GM18502 (cell line): ENCODE data around the gene EMB.
A peak's percentile ranks its signal among the peaks of the same experiment; 100 is the strongest.
"Not testable (repeated sequence)": the region's sequence is repeated elsewhere in the genome, so short reads cannot be mapped to it uniquely, and the experiment has no call there.

Experiments used
- ATAC-seq: cut with Tn5 transposase; IDR thresholded peaks from one replicate; pipeline ENCODE4 v1.9.1; 2021; ENCODE audit warnings: mild to moderate bottlenecking; ENCODE audit not compliant: unreplicated experiment, poor library complexity

The EMB gene

DNA sequence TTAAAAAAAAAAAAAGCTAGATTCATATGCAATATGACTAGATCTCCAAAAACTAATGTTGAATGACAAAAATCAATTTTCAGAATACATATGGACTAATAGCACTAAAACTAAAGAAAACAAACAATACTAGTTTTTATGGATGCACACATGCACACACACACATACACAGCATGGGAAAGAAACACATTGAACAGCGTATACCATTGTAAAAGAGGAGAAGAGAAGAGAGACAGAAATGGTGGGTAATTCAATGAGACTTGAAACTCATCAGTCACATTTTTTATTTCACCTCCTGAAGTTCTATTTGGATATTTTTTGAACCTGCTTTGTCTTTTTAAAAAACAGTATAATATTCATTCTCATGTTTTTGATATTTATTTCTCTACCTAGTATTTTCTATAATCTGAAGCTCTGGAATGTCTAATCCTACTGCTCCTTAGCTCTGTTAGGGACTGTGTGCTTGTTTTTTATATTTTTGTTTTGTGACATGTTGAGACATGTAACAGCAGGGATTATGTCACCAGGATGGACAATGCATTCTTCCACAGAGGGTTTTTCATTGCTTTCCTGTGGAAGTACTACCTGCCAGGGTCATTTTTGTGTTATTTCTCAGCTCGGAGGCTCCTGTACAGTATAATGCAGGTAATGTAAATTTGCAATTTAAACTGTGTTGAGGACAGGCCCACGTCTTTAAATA lies 17.8 kb downstream of the EMB start:
- not testable (repeated sequence) for ATAC-seq

DNA sequence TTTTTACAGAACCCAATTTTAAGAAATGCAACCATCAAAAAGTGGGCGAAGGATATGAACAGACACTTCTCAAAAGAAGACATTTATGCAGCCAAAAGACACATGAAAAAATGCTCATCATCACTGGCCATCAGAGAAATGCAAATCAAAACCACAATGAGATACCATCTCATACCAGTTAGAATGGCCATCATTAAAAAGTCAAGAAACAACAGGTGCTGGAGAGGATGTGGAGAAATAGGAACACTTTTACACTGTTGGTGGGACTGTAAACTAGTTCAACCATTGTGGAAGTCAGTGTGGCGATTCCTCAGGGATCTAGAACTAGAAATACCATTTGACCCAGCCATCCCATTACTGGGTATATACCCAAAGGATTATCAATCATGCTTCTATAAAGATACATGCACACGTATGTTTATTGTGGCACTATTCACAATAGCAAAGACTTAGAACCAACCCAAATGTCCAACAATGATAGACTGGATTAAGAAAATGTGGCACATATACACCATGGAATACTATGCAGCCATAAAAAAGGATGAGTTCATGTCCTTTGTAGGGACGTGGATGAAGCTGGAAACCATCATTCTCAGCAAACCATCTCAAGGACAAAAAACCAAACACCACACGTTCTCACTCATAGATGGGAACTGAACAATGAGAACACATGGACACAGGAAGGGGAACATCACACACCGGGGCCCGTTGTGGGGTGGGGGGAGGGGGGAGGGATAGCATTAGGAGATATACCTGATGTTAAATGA lies 19.7 kb downstream of the EMB start:
- ATAC-seq = not testable (repeated sequence)

- no peak for ATAC-seq
Observed at GRCh38 chr5:50420343-50420935, 20.6 kb downstream of the EMB start.

- ATAC-seq = not testable (repeated sequence)
Observed at GRCh38 chr5:50419656-50420055, 21.4 kb downstream of the EMB start.

GRCh38 chr5:50416637-50417036 lies 24.5 kb downstream of the EMB start:
- not testable (repeated sequence) for ATAC-seq

GRCh38 chr5:50415912-50416311 lies 25.2 kb downstream of the EMB start:
- peak; percentile 92 for ATAC-seq

DNA sequence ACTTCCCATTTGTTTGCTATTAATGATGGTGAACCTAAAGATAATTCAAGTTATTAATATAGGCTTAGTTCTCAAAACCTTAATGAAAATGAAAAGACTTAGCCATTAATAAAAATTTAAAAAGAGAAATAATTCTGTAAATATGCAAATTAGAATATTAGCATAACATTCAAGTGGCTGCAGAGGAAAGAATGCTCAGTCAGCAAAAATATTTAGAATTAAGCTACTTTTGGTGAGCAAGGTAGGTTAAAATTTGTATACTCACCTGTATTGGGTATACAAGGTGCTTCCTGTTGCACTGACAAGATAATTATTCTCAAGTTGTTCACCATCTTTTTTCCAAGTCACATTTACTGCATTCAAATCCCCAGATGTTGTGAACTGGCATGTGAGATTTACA lies 30.2 kb downstream of the EMB start:
- not testable (repeated sequence) for ATAC-seq

GRCh38 chr5:50406877-50407276 lies 34.2 kb downstream of the EMB start:
- no peak for ATAC-seq

DNA sequence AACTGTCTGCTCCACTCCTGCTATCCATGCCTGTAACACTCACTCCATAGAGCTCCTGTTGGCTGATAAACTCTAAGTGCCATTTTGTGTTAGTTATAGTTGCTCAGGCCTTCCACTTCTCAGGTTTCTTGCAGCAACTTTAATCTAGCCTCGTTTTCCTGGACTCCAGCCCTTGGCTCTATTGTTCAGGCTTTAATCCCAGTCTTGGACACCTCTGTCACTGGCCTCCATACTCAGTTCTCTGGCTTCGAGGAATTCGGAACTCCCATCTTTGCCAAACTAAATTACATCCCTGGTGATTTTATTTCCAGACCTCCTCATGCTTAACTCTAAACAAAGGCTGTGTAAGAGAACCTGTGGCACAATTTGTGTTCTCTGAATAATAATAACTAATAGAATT lies 39.8 kb downstream of the EMB start:
- no peak for ATAC-seq

- not testable (repeated sequence) for ATAC-seq
Observed at GRCh38 chr5:50393925-50394609, 47.0 kb downstream of the EMB start.

DNA sequence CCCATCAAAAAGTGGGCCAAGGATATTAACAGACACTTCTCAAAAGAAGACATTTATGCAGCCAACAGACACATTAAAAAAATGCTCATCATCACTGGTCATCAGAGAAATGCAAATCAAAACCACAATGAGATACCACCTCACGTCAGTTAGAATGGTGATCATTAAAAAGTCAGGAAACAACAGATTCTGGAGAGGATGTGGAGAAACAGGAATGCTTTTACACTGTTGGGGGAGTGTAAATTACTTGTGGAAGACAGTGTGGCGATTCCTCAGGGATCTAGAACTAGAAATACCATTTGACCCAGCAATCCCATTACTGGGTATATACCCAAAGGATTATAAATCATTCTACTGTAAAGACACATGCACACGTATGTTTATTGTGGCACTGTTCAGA lies 48.8 kb downstream of the EMB start:
- not testable (repeated sequence) for ATAC-seq

DNA sequence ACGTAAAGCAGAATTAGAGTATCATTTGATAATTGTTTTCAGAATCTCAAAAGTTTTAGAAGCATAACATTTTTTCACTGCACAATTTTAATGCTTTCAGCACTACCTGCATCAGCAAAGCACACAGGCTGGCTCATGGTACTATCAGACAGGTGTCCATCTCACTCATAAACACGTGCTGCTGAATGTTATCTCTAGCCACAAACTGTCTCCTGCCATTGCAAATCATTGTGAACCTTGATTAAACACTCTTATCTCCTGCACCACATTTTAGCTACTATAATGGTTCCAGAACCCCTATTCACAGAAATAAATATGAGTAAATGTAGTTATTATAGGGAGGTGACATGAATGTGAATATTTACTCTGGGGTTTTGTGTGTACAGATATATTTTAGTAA lies 56.7 kb downstream of the EMB start:
- ATAC-seq = not testable (repeated sequence)

DNA sequence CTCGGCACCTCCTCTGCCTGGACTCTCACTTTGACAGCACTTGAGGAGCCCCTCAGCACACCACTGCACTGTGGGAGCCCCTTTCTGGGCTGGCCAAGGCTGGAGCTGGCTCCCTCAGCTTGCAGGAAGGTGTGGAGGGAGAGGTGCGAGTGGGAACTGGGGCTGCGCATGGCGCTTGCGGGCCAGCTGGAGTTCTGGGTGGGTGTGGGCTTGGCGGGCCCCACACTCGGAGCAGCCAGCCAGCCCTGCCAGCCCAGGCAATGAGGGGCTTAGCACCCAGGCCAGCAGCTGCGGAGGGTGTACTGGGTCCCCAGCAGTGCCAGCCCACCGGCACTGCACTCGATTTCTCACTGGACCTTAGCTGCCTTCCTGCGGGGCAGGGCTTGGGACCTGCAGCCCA lies 64.4 kb downstream of the EMB start:
- ATAC-seq = not testable (repeated sequence)

DNA sequence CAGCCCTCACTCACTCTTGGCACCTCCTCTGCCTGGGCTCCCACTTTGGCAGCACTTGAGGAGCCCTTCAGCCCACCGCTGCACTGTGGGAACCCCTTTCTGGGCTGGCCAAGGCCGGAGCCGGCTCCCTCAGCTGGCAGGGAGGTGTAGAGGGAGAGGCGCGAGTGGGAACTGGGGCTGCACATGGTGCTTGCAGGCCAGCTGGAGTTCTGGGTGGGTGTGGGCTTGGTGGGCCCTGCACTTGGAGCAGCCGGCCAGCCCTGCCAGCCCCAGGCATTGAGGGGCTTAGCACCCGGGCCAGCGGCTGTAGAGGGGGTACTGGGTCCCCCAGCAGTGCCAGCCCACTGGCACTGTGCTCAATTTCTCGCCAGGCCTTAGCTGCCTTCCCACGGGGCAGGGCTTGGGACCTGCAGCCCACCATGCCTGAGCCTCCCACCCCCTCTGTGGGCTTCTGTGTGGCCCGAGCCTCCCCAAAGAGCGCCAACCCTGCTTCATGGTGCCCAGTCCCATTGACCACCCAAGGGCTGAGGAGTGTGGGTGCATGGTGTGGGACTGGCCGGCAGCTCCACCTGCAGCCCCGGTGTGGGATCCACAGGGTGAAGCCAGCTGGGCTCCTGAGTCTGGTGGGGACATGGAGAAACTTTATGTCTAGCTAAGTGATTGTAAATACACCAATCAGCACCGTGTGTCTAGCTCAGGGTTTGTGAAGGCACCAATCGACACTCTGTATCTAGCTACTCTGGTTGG lies 71.6 kb downstream of the EMB start:
- ATAC-seq = not testable (repeated sequence)

DNA sequence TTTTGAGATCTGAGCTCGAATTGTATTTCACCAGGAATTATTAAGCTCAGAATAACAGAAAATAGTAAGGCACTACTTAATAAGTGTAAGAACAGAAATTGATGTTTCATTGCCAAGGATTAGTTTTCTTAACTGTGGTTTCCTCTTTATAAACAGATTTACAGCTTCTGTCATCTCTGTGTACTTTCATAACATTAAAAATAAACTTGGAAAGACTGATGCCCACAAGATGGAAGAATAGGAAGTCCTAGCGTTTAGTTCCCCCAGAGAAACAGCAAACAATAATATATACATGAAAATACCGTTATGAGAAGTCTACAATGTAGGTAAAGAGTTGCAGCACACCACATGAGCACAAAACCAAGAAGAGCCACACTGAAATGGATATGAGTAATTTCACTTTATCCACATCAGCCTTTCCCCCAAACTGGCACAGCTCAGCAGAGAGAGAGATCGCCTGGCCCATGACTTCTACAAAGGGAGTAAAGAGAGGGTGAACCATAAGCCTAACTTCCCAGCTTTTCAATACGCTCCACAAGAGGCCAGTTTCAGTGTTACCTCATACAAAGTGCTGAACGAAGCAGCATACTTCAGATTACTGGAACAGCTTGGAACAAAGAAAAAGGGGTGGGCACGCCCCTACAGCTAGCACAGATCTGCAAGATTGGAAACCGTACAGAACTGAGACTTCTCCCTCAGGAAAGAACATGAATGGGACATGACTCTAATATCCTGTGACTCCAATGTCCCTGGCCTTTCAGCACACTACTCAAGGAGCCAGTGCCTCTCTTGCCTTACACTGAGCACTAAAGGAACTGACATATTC lies 75.4 kb downstream of the EMB start:
- no peak for ATAC-seq

DNA sequence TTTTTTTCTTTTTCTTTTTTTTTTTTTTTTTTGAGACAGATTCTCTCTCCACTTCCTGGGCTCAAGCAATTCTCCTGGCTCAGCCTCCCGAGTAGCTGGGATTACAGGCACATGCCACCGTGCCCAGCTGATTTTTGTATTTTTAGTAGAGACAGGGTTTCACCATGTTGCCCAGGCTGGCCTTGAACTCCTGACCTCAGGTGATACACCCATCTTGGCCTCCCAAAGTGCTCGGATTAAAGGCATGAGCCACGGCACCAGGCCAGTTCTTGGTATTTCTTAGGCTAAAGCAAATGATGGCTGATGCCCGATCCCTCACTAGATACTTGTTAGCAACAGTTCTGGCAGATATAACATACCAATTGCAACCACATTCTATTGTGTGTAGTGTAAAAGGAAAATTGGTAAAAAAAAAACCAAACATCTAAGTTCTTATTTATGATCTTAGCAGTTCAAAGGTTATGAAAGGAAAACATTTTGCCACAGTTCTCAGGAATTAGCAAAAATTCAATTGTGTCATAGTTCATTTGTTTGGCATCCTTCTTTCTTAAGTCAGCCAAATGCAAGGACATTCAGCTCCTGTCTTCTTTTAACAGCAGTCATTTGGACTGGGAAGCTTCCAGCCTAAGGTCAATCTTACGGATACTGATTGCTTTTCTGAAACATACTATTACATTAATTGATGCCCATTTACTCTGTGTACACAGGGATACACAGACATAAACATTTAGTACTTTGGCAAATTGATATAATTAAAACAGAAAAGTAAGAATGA lies 76.4 kb downstream of the EMB start:
- not testable (repeated sequence) for ATAC-seq

DNA sequence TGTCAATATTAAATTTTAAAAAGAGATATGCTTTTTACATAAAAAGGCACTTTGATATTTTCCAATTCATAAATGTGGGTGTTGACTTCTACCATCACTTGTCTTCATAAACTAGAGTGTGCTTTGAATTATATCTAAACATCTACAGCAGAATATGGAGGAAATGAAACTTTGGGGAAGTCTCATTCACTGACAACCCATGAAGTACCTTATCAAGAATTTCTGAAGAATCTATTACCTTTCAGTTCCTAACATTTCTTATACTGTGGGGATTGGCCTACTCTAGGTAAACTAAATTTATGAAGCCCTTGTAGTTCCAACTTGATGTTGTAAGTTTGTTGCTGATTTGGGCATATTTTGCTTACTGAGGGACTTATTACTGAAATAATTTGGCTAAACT lies 81.9 kb downstream of the EMB start:
- ATAC-seq = no peak

- no peak for ATAC-seq
Observed at GRCh38 chr5:50352382-50352781, 88.7 kb downstream of the EMB start.
